BLaER1 (cell line): Measurements from ENCODE around the gene SIM2.

Source experiments
- H3K27ac ChIP-seq: shearing (Covaris generic); formaldehyde crosslinking; 2 replicates; pipeline ENCODE4 v1.8.1; 2022
- H3K27me3 ChIP-seq: shearing (Covaris generic); formaldehyde crosslinking; 2 replicates; pipeline ENCODE4 v1.8.1; 2022
- H3K36me3 ChIP-seq: shearing (Covaris generic); formaldehyde crosslinking; 2 replicates; pipeline ENCODE4 v1.8.1; 2022
- H3K4me1 ChIP-seq: shearing (Covaris generic); formaldehyde crosslinking; 2 replicates; pipeline ENCODE4 v1.8.1; 2022
- H3K4me2 ChIP-seq: shearing (Covaris generic); formaldehyde crosslinking; 2 replicates; pipeline ENCODE4 v1.8.1; 2022
- H3K4me3 ChIP-seq: shearing (Covaris generic); formaldehyde crosslinking; 2 replicates; pipeline ENCODE4 v1.8.1; 2022
- H3K9ac ChIP-seq: shearing (Covaris generic); formaldehyde crosslinking; 2 replicates; pipeline ENCODE4 v1.8.1; 2022
- H3K9me3 ChIP-seq: shearing (Covaris generic); formaldehyde crosslinking; 2 replicates; pipeline ENCODE4 v1.8.1; 2022
- H4K20me1 ChIP-seq: shearing (Covaris generic); formaldehyde crosslinking; 2 replicates; pipeline ENCODE4 v1.8.1; 2022
- Cebpa-rat ChIP-seq: shearing (Covaris generic); IDR thresholded peaks from 2 replicates; pipeline ENCODE4 v1.8.1; 2022

The SIM2 gene

GRCh38 chr21:36791180-36791579 lies 92.3 kb downstream of the SIM2 start:
- no peak overlapping the region for H3K27ac ChIP-seq

DNA sequence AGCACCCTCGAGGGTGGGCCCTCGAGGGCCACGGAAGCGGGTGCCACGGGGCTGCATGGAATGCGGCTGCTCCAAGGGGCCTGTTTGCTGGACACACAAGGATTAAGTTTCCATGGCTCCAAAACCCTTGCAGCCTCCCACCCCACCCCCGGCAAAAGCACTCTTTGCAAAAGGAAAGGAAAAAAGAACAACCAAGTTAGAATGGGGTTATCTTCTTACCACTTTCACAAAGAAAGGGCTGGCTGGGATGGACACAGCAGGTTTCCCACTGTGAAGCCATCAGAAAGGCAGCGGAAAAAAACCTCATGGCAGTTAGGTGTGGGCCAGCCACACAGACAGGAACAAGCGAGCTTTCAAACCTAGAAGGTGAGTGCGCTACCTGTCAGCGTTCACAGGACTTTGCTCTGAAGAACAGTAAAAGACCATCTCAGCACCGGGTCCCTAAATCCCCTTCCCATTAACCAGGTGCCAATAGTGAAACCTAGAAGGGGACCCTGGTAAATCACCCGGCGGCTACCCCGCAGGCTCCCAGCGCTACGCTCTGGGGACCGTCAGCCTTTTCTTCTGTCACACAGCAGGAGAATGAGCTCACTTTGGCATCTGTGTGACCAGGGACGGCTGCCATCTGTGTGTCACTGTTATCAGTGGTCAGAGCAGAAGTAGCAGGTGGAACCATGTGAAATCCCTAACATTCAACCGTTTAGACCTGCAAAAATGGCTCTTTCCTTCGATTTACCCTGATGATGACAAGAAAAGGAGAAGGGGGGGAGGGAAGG lies 93.0 kb downstream of the SIM2 start:
- no peak overlapping the region for H3K4me3 ChIP-seq
- H3K36me3 ChIP-seq = no peaks in the 10 kb centered on the region
- H3K4me2 ChIP-seq = no peak overlapping the region
- no peak overlapping the region for H3K9ac ChIP-seq
- TF ChIP-seq Cebpa-rat = no peak
- no peaks in the 10 kb centered on the region for H4K20me1 ChIP-seq
- no peaks in the 10 kb centered on the region for H3K27me3 ChIP-seq
- peaks cover 24% of the 10 kb centered on the region; the same call in 1 of the 2 replicates for H3K9me3 ChIP-seq
- peaks cover 11% of the 10 kb centered on the region for H3K4me1 ChIP-seq
- H3K27ac ChIP-seq = no peak overlapping the region

More at GRCh38 chr21:36791180-36791579, 92.3 kb downstream of the SIM2 start:
- H3K4me3 ChIP-seq = no peak overlapping the region
- TF ChIP-seq Cebpa-rat = no peak
- peaks cover 17% of the 10 kb centered on the region; the same call in 1 of the 2 replicates for H3K9me3 ChIP-seq
- no peaks in the 10 kb centered on the region for H4K20me1 ChIP-seq
- H3K4me1 ChIP-seq = peaks cover 11% of the 10 kb centered on the region
- no peaks in the 10 kb centered on the region for H3K27me3 ChIP-seq
- H3K9ac ChIP-seq = no peak overlapping the region
- no peaks in the 10 kb centered on the region for H3K36me3 ChIP-seq
- H3K4me2 ChIP-seq = no peak overlapping the region

DNA sequence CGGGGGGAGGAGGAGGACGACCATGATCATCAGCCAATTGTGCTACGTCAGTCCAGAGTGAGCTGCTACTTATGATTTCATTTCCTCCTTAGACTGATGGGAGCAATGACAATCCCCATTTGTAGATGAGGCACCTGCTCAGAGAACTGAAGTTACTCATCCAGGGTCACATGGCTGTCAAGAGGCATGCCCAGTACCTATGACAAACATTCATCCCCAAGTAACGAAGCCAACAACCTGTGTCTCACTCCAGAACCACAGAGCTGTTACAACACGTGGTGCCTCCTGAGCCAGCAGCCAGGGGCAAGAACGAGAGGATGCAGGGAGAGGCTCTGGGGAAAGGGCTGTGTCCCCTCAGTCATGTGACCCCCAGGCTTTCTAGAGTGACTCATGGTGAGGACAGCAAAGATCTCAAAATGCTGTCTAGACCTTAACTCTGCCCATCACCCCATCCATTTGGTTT lies 93.6 kb downstream of the SIM2 start:
- Histone ChIP-seq H3K9me3 (peaks cover 28% of the 10 kb centered on the region), H4K20me1 (no peaks in the 10 kb centered on the region), H3K4me1 (peaks cover 9% of the 10 kb centered on the region), H3K27me3 (no peaks in the 10 kb centered on the region), H3K4me3 (no peak overlapping the region), H3K27ac (no peak overlapping the region), H3K9ac (no peak overlapping the region), H3K4me2 (no peak overlapping the region), H3K36me3 (no peaks in the 10 kb centered on the region)
- no peak for TF ChIP-seq Cebpa-rat

DNA sequence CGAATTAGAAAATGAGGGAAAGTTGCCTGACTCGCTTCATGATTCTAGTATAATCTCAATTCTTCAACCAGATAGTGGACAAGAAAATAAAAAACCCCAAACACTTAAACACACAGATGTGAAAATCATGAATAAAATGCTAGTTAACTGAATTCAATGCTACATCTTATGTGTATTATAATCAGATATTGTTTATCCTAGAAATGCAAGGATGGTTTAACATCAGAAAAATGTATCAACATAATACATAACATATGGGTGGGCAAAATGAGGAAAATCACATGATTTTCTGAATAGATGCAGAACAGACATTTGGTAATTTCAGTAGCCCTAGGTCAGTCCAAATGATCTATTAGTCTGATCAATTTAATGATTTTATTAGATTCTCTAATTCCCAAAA lies 97.2 kb downstream of the SIM2 start:
- Histone ChIP-seq H4K20me1 (no peaks in the 10 kb centered on the region), H3K27ac (no peak overlapping the region), H3K4me2 (no peak overlapping the region), H3K4me1 (no peaks in the 10 kb centered on the region), H3K4me3 (no peak overlapping the region), H3K27me3 (no peaks in the 10 kb centered on the region), H3K9ac (no peak overlapping the region), H3K9me3 (peaks cover 38% of the 10 kb centered on the region), H3K36me3 (no peaks in the 10 kb centered on the region)
- no peak for TF ChIP-seq Cebpa-rat

DNA sequence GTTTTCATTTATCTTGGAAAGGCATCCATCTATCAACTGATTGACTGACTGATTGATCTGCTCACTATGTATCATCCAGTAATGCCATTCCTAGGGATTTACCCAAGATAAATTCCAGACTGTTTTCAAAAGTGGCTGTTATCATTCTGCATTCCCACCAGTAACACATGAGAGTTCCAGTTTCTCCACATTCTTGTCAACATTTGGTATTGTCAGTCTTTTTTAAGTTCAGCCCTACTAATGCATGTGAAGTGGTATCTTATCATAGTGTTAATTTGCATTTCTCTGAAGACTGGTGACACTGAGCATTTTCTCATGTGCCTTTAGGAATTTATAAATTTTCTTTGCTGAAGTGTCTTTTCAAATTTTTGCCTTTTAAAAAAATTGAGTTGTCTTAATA lies 99.6 kb downstream of the SIM2 start:
- Histone ChIP-seq H3K9ac (no peak overlapping the region), H3K27me3 (no peaks in the 10 kb centered on the region), H3K4me2 (no peak overlapping the region), H3K4me3 (no peak overlapping the region), H3K4me1 (no peaks in the 10 kb centered on the region), H4K20me1 (no peaks in the 10 kb centered on the region), H3K27ac (no peak overlapping the region), H3K36me3 (no peaks in the 10 kb centered on the region), H3K9me3 (peaks cover 38% of the 10 kb centered on the region)
- TF ChIP-seq Cebpa-rat = no peak
